ENCODE data around the gene MKX. TPM values are rescaled to one million over a fixed set of nuclear protein-coding genes. Genes with fewer than 3 reads are reported as not detected.

MKX gene
- total RNA-seq, 1 donor from 2014 or later: 0.06 TPM

DNA sequence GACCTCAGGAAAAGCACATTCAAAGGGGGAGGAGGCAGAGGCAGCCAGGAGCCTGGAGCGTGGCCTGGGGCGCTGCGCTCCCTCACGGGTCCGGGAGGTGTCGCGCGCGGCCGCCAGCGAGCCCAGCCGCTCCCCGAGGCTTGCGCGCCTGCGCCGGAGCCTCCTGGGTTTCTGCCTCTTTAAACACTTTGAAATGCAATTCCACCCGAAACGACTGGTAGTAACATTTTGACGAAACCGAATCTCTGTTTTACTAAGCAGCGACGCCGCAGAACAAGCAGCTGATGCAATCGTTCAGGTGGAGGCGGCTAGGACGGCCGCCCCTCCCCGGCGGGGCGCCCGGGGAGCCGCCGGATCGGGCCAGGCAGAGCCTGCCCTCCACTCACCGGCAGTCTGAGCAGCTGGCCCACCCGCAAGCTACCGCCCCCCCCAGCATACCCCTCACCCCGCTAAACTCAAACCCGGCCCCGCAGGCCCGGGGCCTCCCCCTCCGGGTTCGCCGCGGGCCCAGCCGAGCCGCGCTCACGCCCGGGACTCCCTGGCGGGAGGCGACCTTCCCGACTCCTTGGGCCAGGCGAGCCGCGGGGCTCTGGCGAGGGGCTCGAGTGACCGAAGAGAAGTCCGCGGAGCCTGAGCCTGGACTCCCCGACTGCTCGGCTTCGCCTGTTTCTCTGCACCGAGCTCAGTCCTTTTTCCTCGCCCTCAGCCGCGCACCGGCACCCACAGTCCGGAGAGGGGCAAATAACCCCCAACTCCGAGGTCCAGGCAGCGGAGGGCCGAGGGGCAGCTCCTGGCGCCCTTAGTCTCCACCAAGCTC lies 3.2 kb downstream of the MKX start:
- peak; percentile 6 for DNase-seq (ENCODE audit: low read depth)
- peak overlapping the region; percentile 58 for H3K4me3 ChIP-seq (ENCODE audit: low read depth, low read length)
- TF ChIP-seq, protein P1, sequence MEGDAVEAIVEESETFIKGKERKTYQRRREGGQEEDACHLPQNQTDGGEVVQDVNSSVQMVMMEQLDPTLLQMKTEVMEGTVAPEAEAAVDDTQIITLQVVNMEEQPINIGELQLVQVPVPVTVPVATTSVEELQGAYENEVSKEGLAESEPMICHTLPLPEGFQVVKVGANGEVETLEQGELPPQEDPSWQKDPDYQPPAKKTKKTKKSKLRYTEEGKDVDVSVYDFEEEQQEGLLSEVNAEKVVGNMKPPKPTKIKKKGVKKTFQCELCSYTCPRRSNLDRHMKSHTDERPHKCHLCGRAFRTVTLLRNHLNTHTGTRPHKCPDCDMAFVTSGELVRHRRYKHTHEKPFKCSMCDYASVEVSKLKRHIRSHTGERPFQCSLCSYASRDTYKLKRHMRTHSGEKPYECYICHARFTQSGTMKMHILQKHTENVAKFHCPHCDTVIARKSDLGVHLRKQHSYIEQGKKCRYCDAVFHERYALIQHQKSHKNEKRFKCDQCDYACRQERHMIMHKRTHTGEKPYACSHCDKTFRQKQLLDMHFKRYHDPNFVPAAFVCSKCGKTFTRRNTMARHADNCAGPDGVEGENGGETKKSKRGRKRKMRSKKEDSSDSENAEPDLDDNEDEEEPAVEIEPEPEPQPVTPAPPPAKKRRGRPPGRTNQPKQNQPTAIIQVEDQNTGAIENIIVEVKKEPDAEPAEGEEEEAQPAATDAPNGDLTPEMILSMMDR (conservative IDR thresholded peaks at IDR 0.05; ENCODE audit: low read depth, low read length): peak; percentile 70

DNA sequence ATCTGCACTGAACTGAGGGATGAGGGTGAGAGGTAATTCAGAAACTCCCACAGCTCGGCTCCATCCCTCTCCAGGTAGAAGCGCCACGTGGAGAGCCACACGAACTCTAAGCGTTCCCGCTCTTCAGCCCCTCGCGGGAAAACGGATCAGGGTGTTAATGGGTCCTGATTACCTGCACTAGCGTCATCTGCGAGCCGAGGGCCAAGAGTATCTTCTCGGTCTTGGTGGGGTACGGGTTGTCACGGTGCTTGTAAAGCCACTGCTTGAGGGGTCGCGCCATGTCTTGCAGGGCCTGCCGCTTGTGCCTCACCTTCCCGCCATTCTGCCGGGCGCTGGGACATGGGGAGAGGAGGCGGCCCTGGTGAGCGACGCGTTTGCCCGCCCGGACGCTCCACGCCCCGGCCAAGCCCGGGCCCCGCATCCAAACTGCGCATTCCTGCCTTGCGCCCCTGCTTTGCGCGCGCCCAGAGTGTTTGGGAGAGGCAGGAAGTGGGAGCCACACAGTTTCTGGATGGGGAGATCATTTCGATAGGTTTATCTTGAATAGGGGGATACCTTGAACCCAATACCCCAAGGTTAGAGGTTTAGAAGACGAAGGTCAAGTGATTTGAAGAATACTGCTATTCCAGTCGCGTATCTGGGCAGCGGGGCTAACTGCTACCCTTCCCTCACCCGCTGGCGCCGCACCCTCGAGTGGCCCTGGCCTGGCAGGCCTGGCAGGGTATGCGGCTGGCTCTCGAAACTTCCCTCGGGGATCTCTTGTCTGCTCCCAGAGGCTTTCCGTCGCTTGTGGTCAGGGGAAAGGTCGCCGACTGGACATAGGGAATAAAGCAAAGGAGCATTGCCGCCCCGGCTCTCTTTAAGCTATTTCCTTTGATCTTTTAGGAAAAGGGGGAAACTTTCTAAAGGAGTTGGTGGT lies 4.2 kb downstream of the MKX start:
- H3K4me3 ChIP-seq (ENCODE audit: low read depth, low read length): peak overlapping the region; percentile 58
- TF ChIP-seq, protein P1 (conservative IDR thresholded peaks at IDR 0.05; ENCODE audit: low read depth, low read length): no peak
- no peak for DNase-seq (ENCODE audit: low read depth)

DNA sequence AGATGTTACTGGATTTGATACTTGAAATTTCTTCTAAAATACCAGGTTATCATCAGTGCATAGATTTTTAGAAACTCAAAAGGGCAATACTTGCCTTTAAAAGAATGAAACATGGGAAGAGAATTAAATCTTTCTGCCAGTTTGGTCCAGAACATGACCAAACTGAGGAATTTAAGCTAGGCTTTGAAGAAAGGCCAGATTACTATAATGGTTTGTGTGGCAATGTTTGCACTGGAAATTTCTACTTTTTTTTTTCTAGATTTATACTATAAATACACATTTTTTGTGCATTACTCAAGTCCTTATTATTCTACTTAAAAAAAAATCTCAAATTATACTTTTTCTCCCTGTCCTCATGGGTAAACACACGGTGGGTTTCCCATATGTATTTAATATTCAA lies 9.2 kb downstream of the MKX start:
- DNase-seq (ENCODE audit: low read depth): no peak
- TF ChIP-seq, protein P1 (conservative IDR thresholded peaks at IDR 0.05; ENCODE audit: low read depth, low read length): no peak
- no peak overlapping the region for H3K4me3 ChIP-seq (ENCODE audit: low read depth, low read length)

DNA sequence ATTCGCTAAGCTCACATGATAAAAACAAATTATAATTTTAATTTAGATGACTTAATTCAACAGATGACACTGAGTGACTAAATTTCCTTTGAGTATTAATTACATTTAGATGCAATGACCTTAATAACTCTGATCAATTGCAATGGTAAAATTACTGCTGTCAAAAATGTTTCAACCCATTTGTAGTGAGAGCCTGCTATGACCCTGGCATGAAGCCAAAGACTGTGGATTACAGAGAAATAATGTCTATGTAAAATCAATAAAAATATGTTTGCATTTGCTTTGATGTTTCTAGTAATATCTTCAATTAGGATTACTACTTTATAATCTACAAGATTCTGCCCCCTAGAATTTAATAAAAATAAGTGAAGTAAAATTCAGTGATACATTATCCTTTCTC lies 15.6 kb downstream of the MKX start:
- no peak for DNase-seq (ENCODE audit: low read depth)
- no peak overlapping the region for H3K4me3 ChIP-seq (ENCODE audit: low read depth, low read length)
- TF ChIP-seq, protein P1 (conservative IDR thresholded peaks at IDR 0.05; ENCODE audit: low read depth, low read length): no peak

DNA sequence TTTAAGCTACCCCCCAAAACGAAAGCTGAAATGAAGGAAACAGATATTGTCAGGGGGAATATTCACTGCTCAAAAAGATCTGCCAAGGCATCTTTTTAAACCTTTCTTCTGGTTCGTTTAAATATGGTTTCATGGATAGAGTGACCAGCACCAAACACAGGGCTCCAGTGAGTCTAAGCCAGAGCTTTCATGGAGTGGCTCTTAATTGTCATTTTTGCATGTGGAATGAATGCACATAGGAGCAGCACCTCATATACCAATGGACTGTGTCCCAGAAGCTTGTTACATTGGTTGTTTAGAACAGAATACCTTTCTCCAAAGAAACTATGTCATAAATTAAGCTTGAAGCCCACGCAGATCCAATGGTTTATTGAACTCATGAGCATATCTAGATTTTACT lies 17.3 kb downstream of the MKX start:
- DNase-seq (ENCODE audit: low read depth): no peak
- TF ChIP-seq, protein P1 (conservative IDR thresholded peaks at IDR 0.05; ENCODE audit: low read depth, low read length): no peak
- no peak overlapping the region for H3K4me3 ChIP-seq (ENCODE audit: low read depth, low read length)

DNA sequence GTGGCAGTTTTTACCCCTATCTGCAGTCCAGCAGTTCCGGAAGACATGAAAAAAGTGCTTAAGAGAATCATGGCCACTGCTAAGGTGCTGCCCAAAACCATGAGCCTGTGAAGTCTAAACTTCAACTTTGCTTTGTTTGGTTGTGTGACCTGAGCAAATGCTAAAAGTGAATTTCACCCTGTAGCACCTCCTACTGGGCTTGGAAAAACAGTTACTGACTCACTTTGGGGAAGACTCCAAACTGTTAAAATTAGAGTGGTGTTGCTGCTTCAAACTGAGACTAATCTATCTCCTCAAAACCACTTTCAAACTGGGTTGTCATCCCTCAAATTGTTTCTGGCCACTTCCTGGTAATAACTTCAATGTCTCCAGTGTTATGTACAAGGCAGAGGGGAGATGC lies 21.3 kb downstream of the MKX start:
- TF ChIP-seq, protein P1 (conservative IDR thresholded peaks at IDR 0.05; ENCODE audit: low read depth, low read length): peak; percentile 42
- no peak for DNase-seq (ENCODE audit: low read depth)
- no peak overlapping the region for H3K4me3 ChIP-seq (ENCODE audit: low read depth, low read length)

Data from epithelial cell of proximal tubule (primary cell).